ENCODE results near the gene PAK1.

The PAK1 gene

GRCh38 chr11:77438487-77438886 lies 35.4 kb downstream of the PAK1 start:
- Histone ChIP-seq H3K36me3 (ENCODE audit: control insufficient read depth in 2 of 2, insufficient read depth in 2 of 2, low read length in 2 of 2) (no peaks in the 10 kb centered on the region), H3K27ac (ENCODE audit: low read length) (no peak overlapping the region), H3K4me3 (ENCODE audit: low read length in 2 of 2) (no peak overlapping the region), H3K4me1 (ENCODE audit: control insufficient read depth, insufficient read depth, low read length) (no peaks in the 10 kb centered on the region), H3K27me3 (ENCODE audit: control insufficient read depth in 1 of 2, insufficient read depth in 2 of 2, low read length in 2 of 2) (no peaks in the 10 kb centered on the region), H3K9ac (ENCODE audit: low read length in 2 of 2) (no peak overlapping the region), H3K9me3 (ENCODE audit: control insufficient read depth in 2 of 2, low read length in 2 of 2) (no peaks in the 10 kb centered on the region)

DNA sequence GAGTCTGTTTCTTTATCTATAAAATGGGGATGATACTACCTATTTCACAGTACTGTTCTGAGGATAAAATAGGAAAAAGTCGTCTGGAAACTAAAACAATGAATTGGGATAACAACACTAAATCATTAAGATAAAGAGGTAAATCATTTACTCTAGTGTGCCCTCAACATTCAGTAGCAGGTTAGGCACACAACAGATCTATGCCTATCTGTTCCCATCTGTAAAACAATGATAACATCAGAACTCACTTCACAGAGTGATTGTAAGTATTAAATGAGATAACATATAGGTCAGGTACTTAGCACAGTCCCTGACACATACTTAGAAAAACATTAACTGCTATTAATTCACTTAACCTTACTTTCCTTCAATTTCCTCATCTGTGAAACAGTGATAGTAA lies 36.9 kb downstream of the PAK1 start:
- Histone ChIP-seq H3K9ac (ENCODE audit: low read length in 2 of 2) (no peak overlapping the region), H3K27ac (ENCODE audit: low read length) (no peak overlapping the region), H3K27me3 (ENCODE audit: control insufficient read depth in 1 of 2, insufficient read depth in 2 of 2, low read length in 2 of 2) (no peaks in the 10 kb centered on the region), H3K4me1 (ENCODE audit: control insufficient read depth, insufficient read depth, low read length) (no peaks in the 10 kb centered on the region), H3K36me3 (ENCODE audit: control insufficient read depth in 2 of 2, insufficient read depth in 2 of 2, low read length in 2 of 2) (no peaks in the 10 kb centered on the region), H3K9me3 (ENCODE audit: control insufficient read depth in 2 of 2, low read length in 2 of 2) (no peaks in the 10 kb centered on the region), H3K4me3 (ENCODE audit: low read length in 2 of 2) (no peak overlapping the region)

DNA sequence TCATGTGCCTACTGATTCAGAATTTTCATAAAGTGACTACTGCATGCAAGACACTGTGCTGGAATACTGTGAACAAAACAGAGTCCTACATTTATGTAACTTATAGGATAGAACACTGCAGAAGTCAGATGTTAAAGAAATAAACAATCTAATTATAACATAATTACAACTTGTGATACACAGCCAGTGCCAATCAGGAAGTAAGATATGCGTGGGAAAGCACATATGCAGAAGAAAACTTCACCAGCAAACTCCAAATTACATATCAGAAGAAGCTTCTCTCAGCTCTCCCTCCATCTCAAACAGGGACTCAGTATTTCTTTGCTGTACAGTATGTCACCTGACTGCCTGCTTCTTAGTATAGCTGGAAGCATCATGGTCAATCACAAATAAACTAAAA lies 37.4 kb downstream of the PAK1 start:
- no peak overlapping the region for H3K4me3 ChIP-seq (ENCODE audit: low read length in 2 of 2)
- H3K27ac ChIP-seq (ENCODE audit: low read length) = no peak overlapping the region

DNA sequence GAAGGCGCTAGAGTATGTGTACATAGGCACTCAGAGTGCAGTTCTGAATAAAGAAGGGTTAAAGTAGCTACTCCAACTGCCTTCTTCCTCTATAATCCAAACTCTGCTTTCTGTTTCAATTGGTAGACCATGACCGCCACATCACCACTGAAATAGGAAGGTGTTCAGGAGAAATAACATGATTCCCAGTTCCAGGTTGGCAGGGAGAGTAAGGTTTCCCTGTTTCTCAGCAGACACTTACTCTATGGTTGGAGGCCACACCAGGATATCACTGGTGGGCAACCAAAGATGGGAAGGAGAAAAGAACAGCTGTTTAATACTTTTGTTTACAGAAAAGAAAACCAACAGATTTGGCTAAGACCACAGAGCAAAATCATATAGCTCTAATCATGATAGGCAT lies 37.9 kb downstream of the PAK1 start:
- Histone ChIP-seq H3K27ac (ENCODE audit: low read length) (no peak overlapping the region), H3K27me3 (ENCODE audit: control insufficient read depth in 1 of 2, insufficient read depth in 2 of 2, low read length in 2 of 2) (no peaks in the 10 kb centered on the region), H3K9me3 (ENCODE audit: control insufficient read depth in 2 of 2, low read length in 2 of 2) (no peaks in the 10 kb centered on the region), H3K36me3 (ENCODE audit: control insufficient read depth in 2 of 2, insufficient read depth in 2 of 2, low read length in 2 of 2) (no peaks in the 10 kb centered on the region), H3K4me1 (ENCODE audit: control insufficient read depth, insufficient read depth, low read length) (no peaks in the 10 kb centered on the region), H3K4me3 (ENCODE audit: low read length in 2 of 2) (no peak overlapping the region), H3K9ac (ENCODE audit: low read length in 2 of 2) (no peak overlapping the region)

More for the DNA sequence above, 37.4 kb downstream of the PAK1 start:
- no peaks in the 10 kb centered on the region for H3K4me1 ChIP-seq (ENCODE audit: control insufficient read depth, insufficient read depth, low read length)
- H3K9me3 ChIP-seq (ENCODE audit: control insufficient read depth in 2 of 2, low read length in 2 of 2) = no peaks in the 10 kb centered on the region
- H3K27me3 ChIP-seq (ENCODE audit: control insufficient read depth in 1 of 2, insufficient read depth in 2 of 2, low read length in 2 of 2) = no peaks in the 10 kb centered on the region
- H3K9ac ChIP-seq (ENCODE audit: low read length in 2 of 2) = no peak overlapping the region
- H3K36me3 ChIP-seq (ENCODE audit: control insufficient read depth in 2 of 2, insufficient read depth in 2 of 2, low read length in 2 of 2) = no peaks in the 10 kb centered on the region

- Histone ChIP-seq H3K4me1 (ENCODE audit: control insufficient read depth, insufficient read depth, low read length) (no peaks in the 10 kb centered on the region), H3K36me3 (ENCODE audit: control insufficient read depth in 2 of 2, insufficient read depth in 2 of 2, low read length in 2 of 2) (no peaks in the 10 kb centered on the region), H3K4me3 (ENCODE audit: low read length in 2 of 2) (no peak overlapping the region), H3K9me3 (ENCODE audit: control insufficient read depth in 2 of 2, low read length in 2 of 2) (no peaks in the 10 kb centered on the region), H3K27me3 (ENCODE audit: control insufficient read depth in 1 of 2, insufficient read depth in 2 of 2, low read length in 2 of 2) (no peaks in the 10 kb centered on the region), H3K27ac (ENCODE audit: low read length) (no peak overlapping the region), H3K9ac (ENCODE audit: low read length in 2 of 2) (no peak overlapping the region)
Measured at GRCh38 chr11:77431813-77432212, 42.1 kb downstream of the PAK1 start.

DNA sequence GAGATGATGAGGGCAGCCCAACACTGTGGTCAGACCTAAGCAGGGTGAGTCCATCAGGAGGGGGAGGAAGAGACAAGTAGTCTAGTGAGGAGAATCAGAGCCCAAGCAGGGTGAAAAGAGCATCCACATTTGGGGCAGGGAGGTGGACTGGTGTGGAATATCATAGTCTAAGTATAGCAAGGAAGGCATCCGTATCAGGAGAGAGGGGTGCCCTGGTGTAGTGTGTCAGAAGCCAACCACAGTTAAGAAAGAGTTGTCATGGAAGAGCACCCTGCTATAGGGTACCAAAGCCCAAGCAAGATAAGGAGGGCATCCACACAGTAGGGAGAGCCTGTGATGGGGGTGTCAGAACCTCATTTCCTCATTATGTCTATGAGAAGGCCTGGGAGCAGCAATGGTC lies 45.3 kb downstream of the PAK1 start:
- H3K27me3 ChIP-seq (ENCODE audit: control insufficient read depth in 1 of 2, insufficient read depth in 2 of 2, low read length in 2 of 2) = no peaks in the 10 kb centered on the region
- no peak overlapping the region for H3K27ac ChIP-seq (ENCODE audit: low read length)
- H3K9me3 ChIP-seq (ENCODE audit: control insufficient read depth in 2 of 2, low read length in 2 of 2) = no peaks in the 10 kb centered on the region
- no peaks in the 10 kb centered on the region for H3K36me3 ChIP-seq (ENCODE audit: control insufficient read depth in 2 of 2, insufficient read depth in 2 of 2, low read length in 2 of 2)
- H3K4me1 ChIP-seq (ENCODE audit: control insufficient read depth, insufficient read depth, low read length) = no peaks in the 10 kb centered on the region
- H3K9ac ChIP-seq (ENCODE audit: low read length in 2 of 2) = no peak overlapping the region
- H3K4me3 ChIP-seq (ENCODE audit: low read length in 2 of 2) = no peak overlapping the region

DNA sequence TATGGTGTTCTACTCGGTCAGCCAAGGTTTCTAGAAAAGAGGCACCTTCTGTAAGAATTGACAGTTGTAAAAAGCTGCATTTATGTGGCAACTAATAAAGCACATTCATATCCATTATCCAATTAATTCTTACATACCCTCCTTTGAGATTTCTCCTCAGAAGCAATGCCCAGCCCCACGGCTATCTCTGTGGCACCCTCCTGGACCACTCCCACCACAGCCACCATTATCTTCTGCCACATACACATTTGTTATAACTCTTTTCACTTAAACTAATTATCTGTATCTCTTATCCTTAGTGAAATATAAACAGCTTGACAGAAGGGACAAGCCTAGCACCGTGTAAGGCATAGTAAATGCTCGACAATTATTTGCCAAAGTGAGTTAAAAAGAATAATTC lies 48.5 kb downstream of the PAK1 start:
- Histone ChIP-seq H3K27me3 (ENCODE audit: control insufficient read depth in 1 of 2, insufficient read depth in 2 of 2, low read length in 2 of 2) (no peaks in the 10 kb centered on the region), H3K4me3 (ENCODE audit: low read length in 2 of 2) (no peak overlapping the region), H3K27ac (ENCODE audit: low read length) (no peak overlapping the region), H3K36me3 (ENCODE audit: control insufficient read depth in 2 of 2, insufficient read depth in 2 of 2, low read length in 2 of 2) (no peaks in the 10 kb centered on the region), H3K4me1 (ENCODE audit: control insufficient read depth, insufficient read depth, low read length) (no peaks in the 10 kb centered on the region), H3K9ac (ENCODE audit: low read length in 2 of 2) (no peak overlapping the region), H3K9me3 (ENCODE audit: control insufficient read depth in 2 of 2, low read length in 2 of 2) (no peaks in the 10 kb centered on the region)

DNA sequence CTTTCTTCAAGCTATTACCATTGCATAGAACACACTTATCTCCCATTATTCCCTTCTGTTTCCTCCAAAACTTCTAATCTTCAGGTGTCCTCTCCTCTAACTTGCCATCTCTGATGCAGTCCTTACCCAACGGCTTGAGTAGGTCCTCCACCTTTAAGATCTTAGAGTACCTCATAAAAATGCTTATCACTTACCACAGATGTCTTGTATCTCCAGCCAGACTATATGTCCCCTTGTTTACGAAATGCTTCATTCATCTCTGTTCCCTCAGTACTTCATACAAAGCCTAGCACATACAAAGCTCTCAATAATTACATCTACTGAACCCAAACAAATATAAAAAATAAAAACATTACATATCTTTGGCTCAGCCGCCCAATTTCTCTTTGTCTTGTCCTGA lies 49.2 kb downstream of the PAK1 start:
- Histone ChIP-seq H3K4me3 (ENCODE audit: low read length in 2 of 2) (no peak overlapping the region), H3K36me3 (ENCODE audit: control insufficient read depth in 2 of 2, insufficient read depth in 2 of 2, low read length in 2 of 2) (no peaks in the 10 kb centered on the region), H3K4me1 (ENCODE audit: control insufficient read depth, insufficient read depth, low read length) (no peaks in the 10 kb centered on the region), H3K27ac (ENCODE audit: low read length) (no peak overlapping the region), H3K9ac (ENCODE audit: low read length in 2 of 2) (no peak overlapping the region), H3K27me3 (ENCODE audit: control insufficient read depth in 1 of 2, insufficient read depth in 2 of 2, low read length in 2 of 2) (no peaks in the 10 kb centered on the region), H3K9me3 (ENCODE audit: control insufficient read depth in 2 of 2, low read length in 2 of 2) (no peaks in the 10 kb centered on the region)

- H3K9me3 ChIP-seq (ENCODE audit: control insufficient read depth in 2 of 2, low read length in 2 of 2) = no peaks in the 10 kb centered on the region
- no peak overlapping the region for H3K9ac ChIP-seq (ENCODE audit: low read length in 2 of 2)
- H3K27me3 ChIP-seq (ENCODE audit: control insufficient read depth in 1 of 2, insufficient read depth in 2 of 2, low read length in 2 of 2) = no peaks in the 10 kb centered on the region
- no peak overlapping the region for H3K27ac ChIP-seq (ENCODE audit: low read length)
- no peaks in the 10 kb centered on the region for H3K4me1 ChIP-seq (ENCODE audit: control insufficient read depth, insufficient read depth, low read length)
- no peaks in the 10 kb centered on the region for H3K36me3 ChIP-seq (ENCODE audit: control insufficient read depth in 2 of 2, insufficient read depth in 2 of 2, low read length in 2 of 2)
- H3K4me3 ChIP-seq (ENCODE audit: low read length in 2 of 2) = no peak overlapping the region
Measured at GRCh38 chr11:77423624-77424023, 50.3 kb downstream of the PAK1 start.

GRCh38 chr11:77422687-77423086 lies 51.2 kb downstream of the PAK1 start:
- H3K4me1 ChIP-seq (ENCODE audit: control insufficient read depth, insufficient read depth, low read length) = no peaks in the 10 kb centered on the region
- H3K4me3 ChIP-seq (ENCODE audit: low read length in 2 of 2) = no peak overlapping the region
- no peaks in the 10 kb centered on the region for H3K36me3 ChIP-seq (ENCODE audit: control insufficient read depth in 2 of 2, insufficient read depth in 2 of 2, low read length in 2 of 2)
- no peak overlapping the region for H3K27ac ChIP-seq (ENCODE audit: low read length)
- H3K9me3 ChIP-seq (ENCODE audit: control insufficient read depth in 2 of 2, low read length in 2 of 2) = no peaks in the 10 kb centered on the region
- no peaks in the 10 kb centered on the region for H3K27me3 ChIP-seq (ENCODE audit: control insufficient read depth in 1 of 2, insufficient read depth in 2 of 2, low read length in 2 of 2)
- no peak overlapping the region for H3K9ac ChIP-seq (ENCODE audit: low read length in 2 of 2)

- Histone ChIP-seq H3K27me3 (ENCODE audit: control insufficient read depth in 1 of 2, insufficient read depth in 2 of 2, low read length in 2 of 2) (no peaks in the 10 kb centered on the region), H3K27ac (ENCODE audit: low read length) (no peak overlapping the region), H3K9me3 (ENCODE audit: control insufficient read depth in 2 of 2, low read length in 2 of 2) (no peaks in the 10 kb centered on the region), H3K4me1 (ENCODE audit: control insufficient read depth, insufficient read depth, low read length) (no peaks in the 10 kb centered on the region), H3K36me3 (ENCODE audit: control insufficient read depth in 2 of 2, insufficient read depth in 2 of 2, low read length in 2 of 2) (no peaks in the 10 kb centered on the region), H3K4me3 (ENCODE audit: low read length in 2 of 2) (no peak overlapping the region), H3K9ac (ENCODE audit: low read length in 2 of 2) (no peak overlapping the region)
Measured at GRCh38 chr11:77421041-77421723, 52.7 kb downstream of the PAK1 start.

All from stomach smooth muscle (tissue), 2 donors.